Measurements from ENCODE around the gene RASGRF2.

The RASGRF2 gene

GRCh38 chr5:80920333-80920732, 39.8 kb upstream of the RASGRF2 start:
- no peak for DNase-seq (ENCODE audit: low read depth)
- no peak for TF ChIP-seq CTCF (IDR thresholded peaks at IDR 0.05; ENCODE audit: low read depth, low read length, missing control alignments)
- H3K4me3 ChIP-seq (ENCODE audit: low read depth, low read length): no peak overlapping the region

GRCh38 chr5:80921026-80921425, 39.1 kb upstream of the RASGRF2 start:
- no peak for DNase-seq (ENCODE audit: low read depth)
- no peak overlapping the region for H3K4me3 ChIP-seq (ENCODE audit: low read depth, low read length)

GRCh38 chr5:80925931-80926330, 34.2 kb upstream of the RASGRF2 start:
- H3K4me3 ChIP-seq (ENCODE audit: low read depth, low read length): no peak overlapping the region
- no peak for DNase-seq (ENCODE audit: low read depth)
- no peak for TF ChIP-seq CTCF (IDR thresholded peaks at IDR 0.05; ENCODE audit: low read depth, low read length, missing control alignments)

More at GRCh38 chr5:80921026-80921425, 39.1 kb upstream of the RASGRF2 start:
- TF ChIP-seq CTCF (IDR thresholded peaks at IDR 0.05; ENCODE audit: low read depth, low read length, missing control alignments): no peak

- H3K4me3 ChIP-seq (ENCODE audit: low read depth, low read length): no peak overlapping the region
- DNase-seq (ENCODE audit: low read depth): no peak
- no peak for TF ChIP-seq CTCF (IDR thresholded peaks at IDR 0.05; ENCODE audit: low read depth, low read length, missing control alignments)
These were observed 33.6 kb upstream of the RASGRF2 start for GRCh38 chr5:80926536-80926935.

- TF ChIP-seq CTCF (IDR thresholded peaks at IDR 0.05; ENCODE audit: low read depth, low read length, missing control alignments): no peak
- DNase-seq (ENCODE audit: low read depth): no peak
- H3K4me3 ChIP-seq (ENCODE audit: low read depth, low read length): no peak overlapping the region
These were observed 33.0 kb upstream of the RASGRF2 start for GRCh38 chr5:80926979-80927656.

GRCh38 chr5:80928073-80928472, 32.1 kb upstream of the RASGRF2 start:
- DNase-seq (ENCODE audit: low read depth): peak; percentile 22
- TF ChIP-seq CTCF (IDR thresholded peaks at IDR 0.05; ENCODE audit: low read depth, low read length, missing control alignments): no peak
- H3K4me3 ChIP-seq (ENCODE audit: low read depth, low read length): no peak overlapping the region

GRCh38 chr5:80930940-80931339, 29.2 kb upstream of the RASGRF2 start:
- no peak overlapping the region for H3K4me3 ChIP-seq (ENCODE audit: low read depth, low read length)
- no peak for DNase-seq (ENCODE audit: low read depth)
- no peak for TF ChIP-seq CTCF (IDR thresholded peaks at IDR 0.05; ENCODE audit: low read depth, low read length, missing control alignments)
